Lung (tissue), 12 donors: ENCODE results near the gene ELL. TPM values are rescaled to one million over a fixed set of nuclear protein-coding genes. Genes with fewer than 3 reads are reported as not detected.
A peak's percentile ranks its signal among the peaks of the same experiment; 100 is the strongest.

Experiments used
- ATAC-seq: fragments of 200-7000 bp; cut with Tn5 transposase; one replicate; pipeline ENCODE4 v1.9.1; 2020; ENCODE audit warnings: moderate number of reproducible peaks; ENCODE audit not compliant: insufficient read depth, low FRiP score
- DNase-seq, 3 donors: peaks; one replicate each; pipeline ENCODE4 v3.0.0-alpha.2; 2013 to 2017
- H3K27ac ChIP-seq, 2 donors: one replicate each; pipeline ENCODE4 v1.5.1; 2013; ENCODE audit warnings: mild to moderate bottlenecking in 2 of 2, moderate library complexity in 2 of 2, control low read depth in 1 of 2, inconsistent platforms in 1 of 2, low read depth in 1 of 2, low read length in 1 of 2
- H3K27me3 ChIP-seq, 3 donors: one replicate each; pipeline ENCODE4 v1.5.1; 2013; ENCODE audit warnings: low read length in 2 of 3; ENCODE audit not compliant: control insufficient read depth in 3 of 3, insufficient read depth in 3 of 3
- H3K36me3 ChIP-seq, 4 donors: one replicate each; pipeline ENCODE4 v1.5.1; 2013; ENCODE audit warnings: low read length in 4 of 4, mild to moderate bottlenecking in 1 of 4, moderate library complexity in 1 of 4; ENCODE audit not compliant: control insufficient read depth in 4 of 4, insufficient read depth in 4 of 4
- H3K4me1 ChIP-seq, 5 donors: one replicate each; pipeline ENCODE4 v1.5.1; 2013; ENCODE audit warnings: low read length in 5 of 5, mild to moderate bottlenecking in 2 of 5, moderate library complexity in 1 of 5; ENCODE audit not compliant: control insufficient read depth in 5 of 5, insufficient read depth in 5 of 5
- H3K4me3 ChIP-seq: one replicate; pipeline ENCODE4 v1.5.1; 2013; ENCODE audit warnings: mild to moderate bottlenecking, control low read depth, moderate library complexity
- H3K9ac ChIP-seq, 2 donors: one replicate each; pipeline ENCODE4 v1.5.1; 2013; ENCODE audit warnings: low read length in 2 of 2, control low read depth in 1 of 2; ENCODE audit not compliant: insufficient read depth in 1 of 2
- H3K9me3 ChIP-seq, 4 donors: one replicate each; pipeline ENCODE4 v1.5.1; 2013; ENCODE audit warnings: low read length in 3 of 4, mild to moderate bottlenecking in 1 of 4, moderate library complexity in 1 of 4; ENCODE audit not compliant: control insufficient read depth in 4 of 4, insufficient read depth in 3 of 4
- WGBS, 2 donors: extraction: QIAGEN DNeasy Blood & Tissue Kit; methylation state at CpG; one replicate each; pipeline ENCODE4 v1.1.7; 2013; 5-methylcytosine and 5-hydroxymethylcytosine counted together
- polyA plus RNA-seq, 2 donors: library from polyadenylated mRNA; stranded (reverse); fragments of 200-250 nt; gene quantifications; one replicate each; pipeline ENCODE4 v1.2.1, GENCODE V29; 2013
- total RNA-seq, 2 donors: library from RNA; depleted of rRNA in 1 of 2; stranded (reverse); fragments of >200 nt in 1 of 2; gene quantifications; one replicate each; pipeline ENCODE4 v1.2.1, GENCODE V29; 2014 to 2021
- TF ChIP-seq, protein P1 (sequence below): IDR thresholded peaks from 2 replicates; pipeline ENCODE4 v1.5.1; 2012; ENCODE audit warnings: mild to moderate bottlenecking; ENCODE audit errors: control extremely low read depth, extremely low read depth
- donor health status: control.
- donor health status: control.
- donor health status: Bipolar disorder and iron deficiency.
- donor health status: healthy.
- donor health status: DM: yes; HTN: yes; CAD: no.

Gene ELL
- total and polyA plus RNA-seq, 4 donors, result 9.3 to 26.8 (median 20.7) TPM

DNA sequence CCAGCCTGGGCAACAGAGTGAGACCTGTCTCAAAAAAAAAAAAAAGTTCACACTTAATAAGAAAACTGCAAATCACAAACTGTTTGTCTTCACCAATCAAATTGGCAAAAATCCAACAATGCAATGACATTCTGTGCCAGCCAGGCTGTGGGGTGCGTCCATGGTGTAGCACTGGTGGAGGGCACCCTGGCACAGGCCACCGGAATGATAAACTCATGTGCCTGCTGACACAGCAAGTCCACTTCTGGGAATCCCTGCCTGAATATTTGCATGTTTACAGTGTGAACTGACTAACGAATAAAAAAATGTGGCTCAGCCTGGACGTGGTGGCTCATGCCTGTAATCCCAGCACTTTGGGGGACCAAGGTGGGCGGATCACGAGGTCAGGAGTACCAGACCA, 122.9 kb downstream of the ELL start:
- H3K4me1 ChIP-seq, result peaks cover 0 to 6% (median 0%) of the 10 kb centered on the region in 5 donors
- TF ChIP-seq, protein P1, sequence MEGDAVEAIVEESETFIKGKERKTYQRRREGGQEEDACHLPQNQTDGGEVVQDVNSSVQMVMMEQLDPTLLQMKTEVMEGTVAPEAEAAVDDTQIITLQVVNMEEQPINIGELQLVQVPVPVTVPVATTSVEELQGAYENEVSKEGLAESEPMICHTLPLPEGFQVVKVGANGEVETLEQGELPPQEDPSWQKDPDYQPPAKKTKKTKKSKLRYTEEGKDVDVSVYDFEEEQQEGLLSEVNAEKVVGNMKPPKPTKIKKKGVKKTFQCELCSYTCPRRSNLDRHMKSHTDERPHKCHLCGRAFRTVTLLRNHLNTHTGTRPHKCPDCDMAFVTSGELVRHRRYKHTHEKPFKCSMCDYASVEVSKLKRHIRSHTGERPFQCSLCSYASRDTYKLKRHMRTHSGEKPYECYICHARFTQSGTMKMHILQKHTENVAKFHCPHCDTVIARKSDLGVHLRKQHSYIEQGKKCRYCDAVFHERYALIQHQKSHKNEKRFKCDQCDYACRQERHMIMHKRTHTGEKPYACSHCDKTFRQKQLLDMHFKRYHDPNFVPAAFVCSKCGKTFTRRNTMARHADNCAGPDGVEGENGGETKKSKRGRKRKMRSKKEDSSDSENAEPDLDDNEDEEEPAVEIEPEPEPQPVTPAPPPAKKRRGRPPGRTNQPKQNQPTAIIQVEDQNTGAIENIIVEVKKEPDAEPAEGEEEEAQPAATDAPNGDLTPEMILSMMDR, result no peak
- H3K4me3 ChIP-seq, result no peak overlapping the region
- WGBS, 2 donors, result 30 to 50% methylated on average over 6 of the region's 6 CpGs
- H3K9ac ChIP-seq, result no peak overlapping the region
- no peak overlapping the region for H3K27ac ChIP-seq
- ATAC-seq (peak; percentile 50), DNase-seq (no peak)
- no peaks in the 10 kb centered on the region for H3K27me3 ChIP-seq
- H3K9me3 ChIP-seq, result no peaks in the 10 kb centered on the region
- H3K36me3 ChIP-seq, result no peaks in the 10 kb centered on the region

DNA sequence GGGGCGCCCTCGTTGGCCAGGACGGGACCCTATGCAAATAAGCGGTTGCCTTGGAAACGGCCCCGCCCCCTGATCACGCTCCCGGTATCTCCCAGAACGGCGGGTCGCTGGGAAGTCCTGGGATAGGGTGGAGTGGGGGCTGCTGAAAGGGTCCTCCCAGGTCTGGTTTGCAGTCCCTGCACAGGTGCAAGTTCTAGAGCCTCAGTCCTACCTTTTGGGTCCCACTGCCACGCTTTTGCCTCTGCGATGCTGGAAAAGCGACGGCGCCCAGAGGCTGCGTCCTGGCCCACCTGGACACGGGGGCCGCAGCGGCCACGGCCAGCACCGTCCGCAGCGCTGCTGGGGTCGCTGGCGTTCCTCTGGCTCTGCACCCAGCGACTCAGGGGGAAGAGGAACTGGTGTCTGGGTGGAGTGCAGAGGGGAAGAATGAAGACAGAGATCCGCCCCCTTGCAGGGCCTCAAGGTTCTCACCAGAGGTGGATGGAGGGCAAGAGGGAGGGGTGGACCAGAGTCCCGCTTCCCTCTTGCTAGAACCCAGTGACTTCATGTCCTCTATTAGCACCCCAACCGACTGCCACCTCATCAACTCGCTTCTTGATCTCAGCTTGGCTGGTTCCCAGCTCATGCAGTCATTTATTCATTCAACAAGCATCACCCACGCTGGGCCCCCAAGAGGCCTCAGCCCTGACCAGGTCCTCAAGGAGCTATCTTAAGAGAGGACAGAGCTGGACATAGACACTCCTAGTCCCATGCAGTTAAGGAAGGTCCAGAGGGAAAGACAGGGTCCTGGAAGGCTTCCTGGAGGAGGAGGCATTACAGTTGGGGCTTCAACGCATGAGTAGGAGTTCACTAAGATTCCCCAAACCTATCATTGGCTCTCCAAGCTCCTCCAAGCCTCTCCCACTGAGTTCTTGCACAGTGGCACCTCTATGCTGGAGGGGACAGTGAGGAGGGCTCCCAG, 124.3 kb downstream of the ELL start, which contains the start of gene LRRC25:
Gene LRRC25, minus strand, starts transcription at position 381 of the 961 bp plus-strand sequence. CDS start 659 bp downstream, outside the sequence.
- no peak within 1 kb of the TSS for H3K27ac ChIP-seq
- H3K27me3 ChIP-seq, result no peaks in the 10 kb centered on the region
- H3K4me1 ChIP-seq, result peaks cover 0 to 6% (median 0%) of the 10 kb centered on the region in 5 donors
- TF ChIP-seq, protein P1, result no peak
- DNase-seq (peak in 1 of 3 donors; percentile 56), ATAC-seq (peak; percentile 35)
- H3K36me3 ChIP-seq, result no peaks in the 10 kb centered on the region
- no peaks in the 10 kb centered on the region for H3K9me3 ChIP-seq
- H3K4me3 ChIP-seq, result no peak within 1 kb of the TSS
- H3K9ac ChIP-seq, result no peak within 1 kb of the TSS
- 8 to 12% methylated on average over 25 to 33 of the region's 33 CpGs for WGBS, 2 donors

DNA sequence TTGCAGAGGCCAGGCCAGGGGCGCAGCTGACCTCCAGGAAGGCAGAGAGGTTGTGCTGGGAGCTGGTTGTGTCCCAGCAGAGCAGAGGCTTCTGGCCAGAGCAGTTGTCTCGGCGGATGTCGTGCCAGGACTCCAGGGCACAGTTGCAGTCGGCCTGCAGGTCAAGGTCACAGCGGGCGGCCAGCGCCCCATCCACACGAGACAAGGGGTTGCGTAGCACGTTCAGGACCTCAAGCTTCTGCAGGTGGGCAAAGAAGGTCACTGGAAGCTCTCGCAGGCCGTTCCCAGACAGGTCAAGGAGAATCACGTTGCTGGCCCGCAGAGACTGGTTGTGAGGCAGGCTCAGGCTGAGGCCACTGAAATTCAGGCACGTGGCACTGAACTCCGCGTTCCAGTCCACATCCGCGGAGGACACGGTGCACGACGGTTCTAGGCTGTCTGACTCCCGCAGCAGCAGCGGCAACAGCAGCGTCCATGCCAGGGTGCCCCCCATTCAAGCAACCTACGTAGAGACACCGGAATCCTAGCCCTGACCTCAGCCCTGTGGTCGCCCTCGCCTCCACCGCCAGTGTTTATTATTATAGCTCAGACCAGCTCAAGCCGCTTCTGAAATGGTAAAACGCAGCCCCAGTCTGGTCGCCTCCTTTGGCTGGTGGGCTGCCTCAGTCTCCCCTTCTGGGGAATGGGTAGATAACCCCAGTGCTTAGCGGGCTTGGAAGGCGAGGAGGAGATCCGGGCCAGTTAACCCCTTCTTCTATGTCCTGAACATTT, 125.2 kb downstream of the ELL start:
- Histone ChIP-seq H3K36me3 (peaks cover 0 to 1% (median 0%) of the 10 kb centered on the region in 4 donors), H3K9me3 (no peaks in the 10 kb centered on the region), H3K27me3 (no peaks in the 10 kb centered on the region), H3K9ac (no peak overlapping the region), H3K4me1 (peaks cover 0 to 6% (median 0%) of the 10 kb centered on the region in 5 donors), H3K4me3 (no peak overlapping the region), H3K27ac (no peak overlapping the region)
- ATAC-seq, result no peak
- DNase-seq, result no peak
- WGBS, 2 donors, result 64 to 75% methylated on average over 37 of the region's 37 CpGs
- TF ChIP-seq, protein P1, result no peak
